ENCODE results near the gene UBE2E1. TPM values are rescaled to one million over a fixed set of nuclear protein-coding genes. Genes with fewer than 3 reads are reported as not detected.

Gene UBE2E1
- total and polyA plus RNA-seq, 2 experiments from 2014 or later = 39.9 to 120 TPM

DNA sequence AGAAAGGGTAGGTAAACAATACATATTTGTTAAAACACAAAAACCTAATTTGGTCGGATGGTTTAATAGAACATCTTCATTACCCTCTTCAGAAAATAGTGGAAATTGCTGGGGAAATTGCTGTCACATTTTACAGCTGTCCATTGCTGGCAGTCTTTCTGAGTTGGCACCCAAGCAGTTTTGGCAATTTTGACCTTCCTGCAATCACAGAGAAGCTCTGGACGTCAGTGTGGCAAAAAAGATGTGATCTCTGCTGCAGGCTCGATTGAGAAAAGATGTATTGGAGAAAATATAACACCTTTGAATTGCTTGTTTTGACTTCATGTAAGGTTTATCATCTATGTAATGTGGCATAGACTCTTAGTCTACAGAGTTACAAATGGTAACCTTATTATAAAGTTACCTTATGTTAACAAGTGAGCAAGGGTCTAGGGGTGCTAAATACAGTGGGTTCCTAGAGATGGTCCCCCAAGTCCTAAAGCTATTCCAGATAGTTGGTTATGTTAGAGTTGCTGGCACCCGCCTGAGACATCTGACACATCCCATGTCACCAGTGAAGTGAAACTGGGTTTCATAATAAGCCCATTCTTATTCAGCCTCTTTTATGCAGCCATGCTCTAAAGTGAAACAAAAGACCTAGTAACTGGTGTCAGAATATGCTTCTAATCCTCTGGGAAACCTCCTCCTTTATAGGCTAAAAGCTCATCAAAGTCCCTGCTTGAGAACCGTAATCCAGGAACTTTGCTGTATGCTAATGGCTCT lies 14.0 kb downstream of the UBE2E1 start:
- Histone ChIP-seq H3K4me2 (no peak overlapping the region), H3K36me3 (ENCODE audit: insufficient read depth) (no peaks in the 10 kb centered on the region), H2AFZ (no peak overlapping the region), H4K20me1 (replicated peaks; ENCODE audit: insufficient read depth) (peaks cover 47% of the 10 kb centered on the region), H3K79me2 (replicated peaks; ENCODE audit: insufficient read depth) (peaks cover 99% of the 10 kb centered on the region), H3F3A (replicated peaks; ENCODE audit: low read depth) (no peaks in the 10 kb centered on the region), H3K4me1 (ENCODE audit: insufficient read depth) (peaks cover 45% of the 10 kb centered on the region), H3K9me2 (ENCODE audit: insufficient read depth) (no peaks in the 10 kb centered on the region), H3K27ac (ENCODE audit: low read depth) (no peak overlapping the region), H3K27me3 (ENCODE audit: insufficient read depth) (no peaks in the 10 kb centered on the region), H3K4me3 (no peak overlapping the region)
- Mint-ChIP-seq H3K9me3 (no peaks in the 10 kb centered on the region), H3K4me1 (peaks cover 65% of the 10 kb centered on the region), H3K36me3 (ENCODE audit: low read depth) (peaks cover 19% of the 10 kb centered on the region), H3K27ac (no peak overlapping the region), H3K4me3 (no peak overlapping the region), H3K27me3 (ENCODE audit: insufficient read depth, low read depth, poor library complexity) (peaks cover 3% of the 10 kb centered on the region)
- ATAC-seq (peak; percentile 18; the same call in 2 of the 3 replicates), DNase-seq (ENCODE audit: low spot score) (no peak)
- TF ChIP-seq EZH2phosphoT487 (IDR thresholded peaks at IDR 0.05; ENCODE audit: unreplicated experiment) = no peak
- TF ChIP-seq EZH2 (IDR thresholded peaks at IDR 0.05; ENCODE audit: low read depth, unreplicated experiment) = no peak
- no peak for TF ChIP-seq ZNF331 (CRISPR knock-in tag; IDR thresholded peaks at IDR 0.05; ENCODE audit: low read depth)
- no peak for TF ChIP-seq POLR2AphosphoS5 (IDR thresholded peaks at IDR 0.05; ENCODE audit: low read depth)
- TF ChIP-seq, protein P1, sequence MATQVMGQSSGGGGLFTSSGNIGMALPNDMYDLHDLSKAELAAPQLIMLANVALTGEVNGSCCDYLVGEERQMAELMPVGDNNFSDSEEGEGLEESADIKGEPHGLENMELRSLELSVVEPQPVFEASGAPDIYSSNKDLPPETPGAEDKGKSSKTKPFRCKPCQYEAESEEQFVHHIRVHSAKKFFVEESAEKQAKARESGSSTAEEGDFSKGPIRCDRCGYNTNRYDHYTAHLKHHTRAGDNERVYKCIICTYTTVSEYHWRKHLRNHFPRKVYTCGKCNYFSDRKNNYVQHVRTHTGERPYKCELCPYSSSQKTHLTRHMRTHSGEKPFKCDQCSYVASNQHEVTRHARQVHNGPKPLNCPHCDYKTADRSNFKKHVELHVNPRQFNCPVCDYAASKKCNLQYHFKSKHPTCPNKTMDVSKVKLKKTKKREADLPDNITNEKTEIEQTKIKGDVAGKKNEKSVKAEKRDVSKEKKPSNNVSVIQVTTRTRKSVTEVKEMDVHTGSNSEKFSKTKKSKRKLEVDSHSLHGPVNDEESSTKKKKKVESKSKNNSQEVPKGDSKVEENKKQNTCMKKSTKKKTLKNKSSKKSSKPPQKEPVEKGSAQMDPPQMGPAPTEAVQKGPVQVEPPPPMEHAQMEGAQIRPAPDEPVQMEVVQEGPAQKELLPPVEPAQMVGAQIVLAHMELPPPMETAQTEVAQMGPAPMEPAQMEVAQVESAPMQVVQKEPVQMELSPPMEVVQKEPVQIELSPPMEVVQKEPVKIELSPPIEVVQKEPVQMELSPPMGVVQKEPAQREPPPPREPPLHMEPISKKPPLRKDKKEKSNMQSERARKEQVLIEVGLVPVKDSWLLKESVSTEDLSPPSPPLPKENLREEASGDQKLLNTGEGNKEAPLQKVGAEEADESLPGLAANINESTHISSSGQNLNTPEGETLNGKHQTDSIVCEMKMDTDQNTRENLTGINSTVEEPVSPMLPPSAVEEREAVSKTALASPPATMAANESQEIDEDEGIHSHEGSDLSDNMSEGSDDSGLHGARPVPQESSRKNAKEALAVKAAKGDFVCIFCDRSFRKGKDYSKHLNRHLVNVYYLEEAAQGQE (IDR thresholded peaks at IDR 0.05; ENCODE audit: unreplicated experiment) = no peak
- no peak for TF ChIP-seq JUNB (IDR thresholded peaks at IDR 0.05; ENCODE audit: unreplicated experiment)
- TF ChIP-seq, protein P2, sequence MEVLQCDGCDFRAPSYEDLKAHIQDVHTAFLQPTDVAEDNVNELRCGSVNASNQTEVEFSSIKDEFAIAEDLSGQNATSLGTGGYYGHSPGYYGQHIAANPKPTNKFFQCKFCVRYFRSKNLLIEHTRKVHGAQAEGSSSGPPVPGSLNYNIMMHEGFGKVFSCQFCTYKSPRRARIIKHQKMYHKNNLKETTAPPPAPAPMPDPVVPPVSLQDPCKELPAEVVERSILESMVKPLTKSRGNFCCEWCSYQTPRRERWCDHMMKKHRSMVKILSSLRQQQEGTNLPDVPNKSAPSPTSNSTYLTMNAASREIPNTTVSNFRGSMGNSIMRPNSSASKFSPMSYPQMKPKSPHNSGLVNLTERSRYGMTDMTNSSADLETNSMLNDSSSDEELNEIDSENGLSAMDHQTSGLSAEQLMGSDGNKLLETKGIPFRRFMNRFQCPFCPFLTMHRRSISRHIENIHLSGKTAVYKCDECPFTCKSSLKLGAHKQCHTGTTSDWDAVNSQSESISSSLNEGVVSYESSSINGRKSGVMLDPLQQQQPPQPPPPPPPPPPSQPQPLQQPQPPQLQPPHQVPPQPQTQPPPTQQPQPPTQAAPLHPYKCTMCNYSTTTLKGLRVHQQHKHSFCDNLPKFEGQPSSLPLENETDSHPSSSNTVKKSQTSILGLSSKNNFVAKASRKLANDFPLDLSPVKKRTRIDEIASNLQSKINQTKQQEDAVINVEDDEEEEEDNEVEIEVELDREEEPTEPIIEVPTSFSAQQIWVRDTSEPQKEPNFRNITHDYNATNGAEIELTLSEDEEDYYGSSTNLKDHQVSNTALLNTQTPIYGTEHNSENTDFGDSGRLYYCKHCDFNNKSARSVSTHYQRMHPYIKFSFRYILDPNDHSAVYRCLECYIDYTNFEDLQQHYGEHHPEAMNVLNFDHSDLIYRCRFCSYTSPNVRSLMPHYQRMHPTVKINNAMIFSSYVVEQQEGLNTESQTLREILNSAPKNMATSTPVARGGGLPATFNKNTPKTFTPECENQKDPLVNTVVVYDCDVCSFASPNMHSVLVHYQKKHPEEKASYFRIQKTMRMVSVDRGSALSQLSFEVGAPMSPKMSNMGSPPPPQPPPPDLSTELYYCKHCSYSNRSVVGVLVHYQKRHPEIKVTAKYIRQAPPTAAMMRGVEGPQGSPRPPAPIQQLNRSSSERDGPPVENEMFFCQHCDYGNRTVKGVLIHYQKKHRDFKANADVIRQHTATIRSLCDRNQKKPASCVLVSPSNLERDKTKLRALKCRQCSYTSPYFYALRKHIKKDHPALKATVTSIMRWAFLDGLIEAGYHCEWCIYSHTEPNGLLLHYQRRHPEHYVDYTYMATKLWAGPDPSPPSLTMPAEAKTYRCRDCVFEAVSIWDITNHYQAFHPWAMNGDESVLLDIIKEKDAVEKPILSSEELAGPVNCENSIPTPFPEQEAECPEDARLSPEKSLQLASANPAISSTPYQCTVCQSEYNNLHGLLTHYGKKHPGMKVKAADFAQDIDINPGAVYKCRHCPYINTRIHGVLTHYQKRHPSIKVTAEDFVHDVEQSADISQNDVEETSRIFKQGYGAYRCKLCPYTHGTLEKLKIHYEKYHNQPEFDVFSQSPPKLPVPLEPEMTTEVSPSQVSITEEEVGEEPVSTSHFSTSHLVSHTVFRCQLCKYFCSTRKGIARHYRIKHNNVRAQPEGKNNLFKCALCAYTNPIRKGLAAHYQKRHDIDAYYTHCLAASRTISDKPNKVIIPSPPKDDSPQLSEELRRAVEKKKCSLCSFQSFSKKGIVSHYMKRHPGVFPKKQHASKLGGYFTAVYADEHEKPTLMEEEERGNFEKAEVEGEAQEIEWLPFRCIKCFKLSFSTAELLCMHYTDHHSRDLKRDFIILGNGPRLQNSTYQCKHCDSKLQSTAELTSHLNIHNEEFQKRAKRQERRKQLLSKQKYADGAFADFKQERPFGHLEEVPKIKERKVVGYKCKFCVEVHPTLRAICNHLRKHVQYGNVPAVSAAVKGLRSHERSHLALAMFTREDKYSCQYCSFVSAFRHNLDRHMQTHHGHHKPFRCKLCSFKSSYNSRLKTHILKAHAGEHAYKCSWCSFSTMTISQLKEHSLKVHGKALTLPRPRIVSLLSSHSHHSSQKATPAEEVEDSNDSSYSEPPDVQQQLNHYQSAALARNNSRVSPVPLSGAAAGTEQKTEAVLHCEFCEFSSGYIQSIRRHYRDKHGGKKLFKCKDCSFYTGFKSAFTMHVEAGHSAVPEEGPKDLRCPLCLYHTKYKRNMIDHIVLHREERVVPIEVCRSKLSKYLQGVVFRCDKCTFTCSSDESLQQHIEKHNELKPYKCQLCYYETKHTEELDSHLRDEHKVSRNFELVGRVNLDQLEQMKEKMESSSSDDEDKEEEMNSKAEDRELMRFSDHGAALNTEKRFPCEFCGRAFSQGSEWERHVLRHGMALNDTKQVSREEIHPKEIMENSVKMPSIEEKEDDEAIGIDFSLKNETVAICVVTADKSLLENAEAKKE (CRISPR knock-in tag; IDR thresholded peaks at IDR 0.05) = no peak
- no peak for TF ChIP-seq STAT1 (IDR thresholded peaks at IDR 0.05; ENCODE audit: unreplicated experiment)
- no peak for TF ChIP-seq CREB1 (CRISPR knock-in tag; IDR thresholded peaks at IDR 0.05; ENCODE audit: low read depth)
- TF ChIP-seq, protein P3, sequence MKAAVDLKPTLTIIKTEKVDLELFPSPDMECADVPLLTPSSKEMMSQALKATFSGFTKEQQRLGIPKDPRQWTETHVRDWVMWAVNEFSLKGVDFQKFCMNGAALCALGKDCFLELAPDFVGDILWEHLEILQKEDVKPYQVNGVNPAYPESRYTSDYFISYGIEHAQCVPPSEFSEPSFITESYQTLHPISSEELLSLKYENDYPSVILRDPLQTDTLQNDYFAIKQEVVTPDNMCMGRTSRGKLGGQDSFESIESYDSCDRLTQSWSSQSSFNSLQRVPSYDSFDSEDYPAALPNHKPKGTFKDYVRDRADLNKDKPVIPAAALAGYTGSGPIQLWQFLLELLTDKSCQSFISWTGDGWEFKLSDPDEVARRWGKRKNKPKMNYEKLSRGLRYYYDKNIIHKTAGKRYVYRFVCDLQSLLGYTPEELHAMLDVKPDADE (IDR thresholded peaks at IDR 0.05) = no peak
- no peak for TF ChIP-seq NANOG (IDR thresholded peaks at IDR 0.05; ENCODE audit: borderline replicate concordance)
- no peak for TF ChIP-seq ZNF114 (CRISPR knock-in tag; IDR thresholded peaks at IDR 0.05)
- TF ChIP-seq, protein P4, sequence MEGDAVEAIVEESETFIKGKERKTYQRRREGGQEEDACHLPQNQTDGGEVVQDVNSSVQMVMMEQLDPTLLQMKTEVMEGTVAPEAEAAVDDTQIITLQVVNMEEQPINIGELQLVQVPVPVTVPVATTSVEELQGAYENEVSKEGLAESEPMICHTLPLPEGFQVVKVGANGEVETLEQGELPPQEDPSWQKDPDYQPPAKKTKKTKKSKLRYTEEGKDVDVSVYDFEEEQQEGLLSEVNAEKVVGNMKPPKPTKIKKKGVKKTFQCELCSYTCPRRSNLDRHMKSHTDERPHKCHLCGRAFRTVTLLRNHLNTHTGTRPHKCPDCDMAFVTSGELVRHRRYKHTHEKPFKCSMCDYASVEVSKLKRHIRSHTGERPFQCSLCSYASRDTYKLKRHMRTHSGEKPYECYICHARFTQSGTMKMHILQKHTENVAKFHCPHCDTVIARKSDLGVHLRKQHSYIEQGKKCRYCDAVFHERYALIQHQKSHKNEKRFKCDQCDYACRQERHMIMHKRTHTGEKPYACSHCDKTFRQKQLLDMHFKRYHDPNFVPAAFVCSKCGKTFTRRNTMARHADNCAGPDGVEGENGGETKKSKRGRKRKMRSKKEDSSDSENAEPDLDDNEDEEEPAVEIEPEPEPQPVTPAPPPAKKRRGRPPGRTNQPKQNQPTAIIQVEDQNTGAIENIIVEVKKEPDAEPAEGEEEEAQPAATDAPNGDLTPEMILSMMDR (conservative IDR thresholded peaks at IDR 0.05; ENCODE audit: low read depth in 2 of 2) = no peak

Measured in GM23338 (cell line).